Small intestine (tissue), 7 donors: ENCODE results near the gene BACE2. TPM values are rescaled to one million over a fixed set of nuclear protein-coding genes. Genes with fewer than 3 reads are reported as not detected.

Source experiments
- DNase-seq, 2 donors: peaks; one replicate each; pipeline versions ENCODE4 v3.0.0 to v3.0.0-alpha.2; 2013
- FAIRE-seq: peaks from 2 replicates; lab custom pipeline; 2012; peaks lifted over from hg19 to GRCh38; lab: Jason Lieb, UNC
- H3K27ac ChIP-seq, 3 donors: one replicate each; pipeline ENCODE4 v1.5.1; 2013; ENCODE audit warnings: low read length in 2 of 3, mild to moderate bottlenecking in 2 of 3, control low read depth in 1 of 3, inconsistent platforms in 1 of 3, low read depth in 1 of 3, moderate library complexity in 1 of 3
- H3K27me3 ChIP-seq, 3 donors: one replicate each; pipeline ENCODE4 v1.6.1; 2013; ENCODE audit warnings: low read length in 3 of 3, inconsistent platforms in 1 of 3; ENCODE audit not compliant: control insufficient read depth in 3 of 3, insufficient read depth in 3 of 3
- H3K36me3 ChIP-seq, 3 donors: one replicate each; pipeline ENCODE4 v1.6.1; 2013; ENCODE audit warnings: low read length in 3 of 3, inconsistent platforms in 1 of 3, low read depth in 1 of 3, mild to moderate bottlenecking in 1 of 3, moderate library complexity in 1 of 3; ENCODE audit not compliant: control insufficient read depth in 3 of 3, insufficient read depth in 2 of 3
- H3K4me1 ChIP-seq, 3 donors: one replicate each; pipeline ENCODE4 v1.6.1; 2013; ENCODE audit warnings: low read length in 2 of 3, inconsistent platforms in 1 of 3, low read depth in 1 of 3, mild to moderate bottlenecking in 1 of 3, moderate library complexity in 1 of 3; ENCODE audit not compliant: control insufficient read depth in 3 of 3, insufficient read depth in 2 of 3
- H3K4me3 ChIP-seq, 3 donors: one replicate each; pipeline ENCODE4 v1.5.1; 2013; ENCODE audit warnings: low read length in 3 of 3, control low read depth in 1 of 3, inconsistent platforms in 1 of 3, low read depth in 1 of 3, mild to moderate bottlenecking in 1 of 3, moderate library complexity in 1 of 3
- H3K9me3 ChIP-seq, 2 donors: one replicate each; pipeline ENCODE4 v1.6.1; 2013; ENCODE audit warnings: low read depth in 1 of 2, low read length in 1 of 2; ENCODE audit not compliant: control insufficient read depth in 2 of 2, insufficient read depth in 1 of 2
- WGBS, 3 donors: extraction: QIAGEN DNeasy Blood & Tissue Kit; methylation state at CpG; one replicate each; pipeline ENCODE4 v1.1.7; 2013; 5-methylcytosine and 5-hydroxymethylcytosine counted together
- polyA plus RNA-seq, 4 donors: library from polyadenylated mRNA; stranded (reverse) in 3 of 4; unstranded in 1 of 4; fragments of 200-250 nt in 3 of 4; fragments of 120-200 nt in 1 of 4; gene quantifications; one replicate each; pipeline versions ENCODE4 v1.2.1 to v1.2.3, GENCODE V29; 2013
- donor health status: healthy with polysubstance abuse.
- donor health status: control.
- donor health status: control.
- donor health status: Bipolar disorder and iron deficiency.
- donor health status: healthy.

The BACE2 gene
- polyA plus RNA-seq, 4 donors = 3.2 to 56.1 (median 9.1) TPM

DNA sequence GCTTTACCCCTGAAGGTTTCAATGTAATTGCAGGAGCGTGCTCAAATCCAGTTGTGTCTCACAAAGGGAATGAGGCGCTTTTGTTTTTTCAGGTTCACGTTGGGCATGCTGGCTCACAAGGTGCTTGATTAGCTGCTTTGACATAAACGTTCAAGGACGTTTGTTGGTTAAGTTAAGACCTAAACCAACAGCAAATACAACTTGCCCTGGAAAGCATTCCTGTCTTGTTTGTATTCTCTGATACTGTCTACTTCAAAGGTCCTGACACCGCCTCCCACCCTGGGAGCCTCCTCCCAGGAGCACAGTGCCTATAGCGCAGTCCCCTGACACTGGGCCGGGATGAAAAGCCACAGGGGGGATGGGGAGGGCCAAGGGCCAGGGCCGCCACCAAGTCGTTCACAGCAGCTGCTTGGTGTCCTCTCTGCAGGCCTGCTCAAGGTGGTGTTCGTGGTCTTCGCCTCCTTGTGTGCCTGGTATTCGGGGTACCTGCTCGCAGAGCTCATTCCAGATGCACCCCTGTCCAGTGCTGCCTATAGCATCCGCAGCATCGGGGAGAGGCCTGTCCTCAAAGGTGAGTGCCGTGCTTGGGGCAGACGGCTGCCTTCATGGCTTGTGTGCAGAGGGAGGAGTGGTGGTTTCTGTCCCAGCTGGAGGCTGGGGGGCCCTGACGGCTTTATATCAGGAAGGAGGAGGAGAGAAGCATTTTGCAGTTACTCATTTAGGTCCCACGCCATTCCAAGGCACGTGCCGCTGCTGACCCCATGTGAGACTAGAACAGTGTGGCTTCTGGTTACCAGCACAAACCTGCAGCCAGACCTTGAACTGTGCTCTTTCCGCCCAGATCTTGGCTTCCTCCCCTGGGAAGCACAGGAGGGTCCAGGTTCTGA, 154.8 kb downstream of the BACE2 start:
- Histone ChIP-seq H3K4me3 (no peak overlapping the region), H3K9me3 (no peaks in the 10 kb centered on the region), H3K27me3 (peaks cover 0 to 5% (median 0%) of the 10 kb centered on the region in 3 donors), H3K4me1 (peaks cover 5 to 34% (median 16%) of the 10 kb centered on the region in 3 donors), H3K27ac (no peak overlapping the region), H3K36me3 (peaks cover 0 to 3% (median 0%) of the 10 kb centered on the region in 3 donors)
- no peak for FAIRE-seq
- 56 to 76% (median 56%) methylated on average over 23 of the region's 23 CpGs for WGBS, 3 donors
- DNase-seq = peak in 1 of 2 donors; percentile 43

DNA sequence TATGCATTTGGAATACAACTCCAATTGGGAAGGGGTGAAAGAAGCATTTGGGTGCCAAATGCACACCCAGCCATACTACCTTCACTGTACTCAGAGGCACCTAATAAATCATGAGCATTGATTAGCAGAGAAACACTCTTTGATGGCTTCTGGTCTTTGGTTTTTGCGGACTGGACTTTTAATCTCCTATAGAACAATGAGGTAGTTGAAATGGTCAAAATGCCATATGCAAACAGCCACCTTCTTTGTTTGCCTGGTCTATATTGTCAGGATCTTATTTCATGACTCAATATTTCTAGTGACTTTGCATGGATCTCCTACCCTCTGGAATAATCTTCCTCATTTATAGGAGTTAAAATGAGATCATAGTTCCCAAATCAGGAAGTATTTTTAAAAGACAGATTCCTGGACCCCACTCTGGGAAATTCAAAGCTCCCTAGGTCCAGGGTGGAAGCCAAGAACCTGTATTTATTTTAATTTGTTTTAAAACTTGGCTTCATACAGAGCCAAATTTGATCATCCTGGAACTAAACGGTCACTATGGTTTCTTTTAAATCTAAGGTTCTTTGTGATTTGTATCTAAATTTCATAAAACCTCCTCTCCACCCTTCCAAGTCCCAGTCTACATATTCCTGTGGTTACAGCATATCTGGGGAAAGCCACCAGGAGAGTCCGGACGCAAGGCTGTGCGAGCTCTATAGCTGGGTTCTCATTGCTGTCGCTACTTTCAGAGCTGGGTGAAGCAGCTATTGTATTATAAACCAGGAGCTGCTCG, 157.4 kb downstream of the BACE2 start:
- peaks cover 0 to 5% (median 0%) of the 10 kb centered on the region in 3 donors for H3K27me3 ChIP-seq
- H3K36me3 ChIP-seq = peaks cover 0 to 5% (median 2%) of the 10 kb centered on the region in 3 donors
- H3K9me3 ChIP-seq = no peaks in the 10 kb centered on the region
- peaks cover 5 to 20% (median 12%) of the 10 kb centered on the region in 3 donors for H3K4me1 ChIP-seq
- no peak overlapping the region for H3K4me3 ChIP-seq
- whole genome bisulfite sequencing, 3 donors = 62 to 76% (median 69%) methylated on average over 7 of the region's 7 CpGs
- peak overlapping the region in 2 of 3 donors; percentile 13 to 22 for H3K27ac ChIP-seq
- DNase-seq (no peak), FAIRE-seq (no peak)

DNA sequence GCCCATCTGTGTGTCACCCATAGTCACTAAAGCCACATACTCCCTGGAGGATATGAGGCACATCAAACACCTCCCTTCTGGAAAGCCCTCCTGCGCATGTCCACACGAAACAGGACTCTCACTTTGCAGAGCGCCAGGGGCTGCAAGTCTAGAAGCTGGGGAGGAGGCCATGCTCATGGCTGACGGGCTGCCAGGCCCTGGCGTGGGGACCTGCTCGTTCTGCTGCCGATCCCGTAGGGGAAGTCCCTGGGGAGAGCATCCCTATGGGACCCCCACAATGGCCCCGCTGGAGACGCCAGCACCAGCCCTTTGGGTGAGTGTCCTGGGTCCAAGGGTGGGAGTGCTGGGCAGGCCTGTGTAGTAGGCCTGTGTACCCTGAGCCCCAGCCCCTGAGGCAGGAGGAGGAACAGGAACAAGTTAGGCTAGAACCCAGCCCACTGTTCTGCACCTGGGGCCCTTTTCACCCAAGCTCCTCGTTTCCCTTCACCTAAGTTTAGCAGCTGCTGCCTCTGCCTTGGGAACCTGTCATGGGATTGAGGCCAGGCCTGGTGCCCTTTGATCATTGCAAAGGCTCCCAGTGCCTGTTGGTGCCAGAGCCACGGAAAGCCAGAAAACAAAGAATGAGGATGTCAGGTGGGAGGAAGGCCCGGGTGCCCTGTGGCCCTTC, 158.6 kb downstream of the BACE2 start:
- WGBS, 3 donors = 42 to 70% (median 51%) methylated on average over 13 of the region's 13 CpGs
- Histone ChIP-seq H3K36me3 (peaks cover 0 to 7% (median 2%) of the 10 kb centered on the region in 3 donors), H3K9me3 (no peaks in the 10 kb centered on the region), H3K27ac (peak overlapping the region in 2 of 3 donors; percentile 1 to 22), H3K4me3 (no peak overlapping the region), H3K27me3 (no peaks in the 10 kb centered on the region), H3K4me1 (peaks cover 0 to 17% (median 4%) of the 10 kb centered on the region in 3 donors)
- DNase-seq (peak; percentile 59 to 76), FAIRE-seq (no peak)

DNA sequence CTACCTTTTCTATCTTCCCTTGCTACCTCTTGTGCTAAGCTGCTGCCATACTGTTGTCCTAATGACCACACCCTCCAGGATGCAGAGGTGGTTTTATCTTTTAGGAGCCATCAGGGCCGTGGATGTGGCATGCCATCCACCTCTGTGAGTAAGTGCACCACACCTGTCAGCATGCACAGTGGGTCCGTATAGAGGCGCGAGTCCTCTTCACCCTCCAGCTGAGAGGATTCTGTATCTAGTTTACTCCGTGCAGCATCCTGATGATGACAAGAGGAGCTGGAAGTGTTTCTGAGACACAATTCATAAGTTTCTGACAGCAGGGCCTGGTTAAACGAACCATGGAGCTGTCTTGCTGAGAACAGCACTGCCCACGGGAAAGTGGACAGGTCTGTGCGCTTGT, 159.8 kb downstream of the BACE2 start:
- peaks cover 0 to 11% (median 2%) of the 10 kb centered on the region in 3 donors for H3K36me3 ChIP-seq
- 78 to 83% (median 82%) methylated on average over 8 of the region's 8 CpGs for WGBS, 3 donors
- H3K4me3 ChIP-seq = no peak overlapping the region
- DNase-seq (no peak), FAIRE-seq (no peak)
- H3K9me3 ChIP-seq = no peaks in the 10 kb centered on the region
- H3K27ac ChIP-seq = no peak overlapping the region
- no peaks in the 10 kb centered on the region for H3K27me3 ChIP-seq
- H3K4me1 ChIP-seq = peaks cover 0 to 7% (median 4%) of the 10 kb centered on the region in 3 donors

DNA sequence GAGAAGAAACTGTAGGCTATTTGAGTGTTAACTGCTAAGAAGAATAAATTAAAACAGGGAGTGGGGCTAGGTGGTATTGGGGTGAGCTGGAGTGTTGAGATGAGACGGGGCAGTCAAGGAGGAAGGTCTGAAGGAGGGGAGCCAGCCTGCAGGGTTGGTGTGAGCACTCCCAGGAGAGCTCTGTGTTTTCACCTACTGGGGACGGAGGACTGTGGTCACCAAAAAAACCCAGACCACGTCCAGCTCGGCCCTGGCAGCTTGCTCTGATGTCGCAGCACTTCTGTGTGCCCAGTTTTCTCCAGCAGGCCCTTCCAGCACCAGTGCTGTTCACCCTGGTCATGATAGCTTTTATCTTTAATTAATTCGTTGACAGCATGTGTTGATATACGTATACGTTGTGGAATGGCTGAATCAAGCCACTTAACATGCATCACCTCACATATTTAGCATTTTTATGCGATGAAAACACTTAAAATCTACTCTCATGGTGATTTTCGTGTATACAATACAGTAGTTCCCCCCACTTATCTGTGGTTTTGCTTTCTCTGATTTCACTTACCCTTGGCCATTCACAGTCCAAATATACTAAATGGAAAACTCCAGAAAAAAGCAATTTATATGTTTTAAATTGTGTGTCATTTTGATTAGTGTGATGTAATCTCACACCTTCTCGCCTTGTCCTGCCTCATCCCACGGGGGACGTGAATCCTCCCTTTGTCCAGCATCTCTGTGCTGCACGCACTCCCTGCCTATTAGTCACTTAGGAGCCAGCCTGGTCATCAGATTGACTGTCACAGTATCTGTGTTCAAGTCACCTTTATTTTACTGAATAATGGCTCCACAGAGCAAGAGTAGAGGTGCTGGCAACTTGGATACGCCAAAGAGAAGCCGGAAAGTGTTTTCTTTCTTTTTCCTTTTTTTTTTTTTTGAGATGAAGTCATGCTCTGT, 161.0 kb downstream of the BACE2 start:
- H3K27me3 ChIP-seq = no peaks in the 10 kb centered on the region
- no peak overlapping the region for H3K27ac ChIP-seq
- H3K9me3 ChIP-seq = peaks cover 0 to 7% of the 10 kb centered on the region in 2 donors
- peaks cover 0 to 6% (median 4%) of the 10 kb centered on the region in 3 donors for H3K4me1 ChIP-seq
- DNase-seq = no peak
- no peak for FAIRE-seq
- no peak overlapping the region for H3K4me3 ChIP-seq
- H3K36me3 ChIP-seq = peaks cover 0 to 9% (median 2%) of the 10 kb centered on the region in 3 donors
- 80 to 88% (median 84%) methylated on average over 16 of the region's 16 CpGs for WGBS, 3 donors

Other genes with a start within 250 kb of the BACE2 start
- gene FAM3B, start 148.6 kb downstream of the BACE2 start, polyA plus RNA-seq = 100 to 1,000 TPM in 3 of 4 donors, 10 to 100 TPM in 1; 35.8 to 379 (median 229) TPM
- gene MX2, start 193.9 kb downstream of the BACE2 start, polyA plus RNA-seq = 1 to 10 TPM; 2.9 to 9.1 (median 5.0) TPM